GM21390 (cell line): ENCODE results near the gene PARD3.

Experiments used
- ATAC-seq: cut with Tn5 transposase; IDR thresholded peaks from one replicate; pipeline ENCODE4 v1.9.1; 2021; ENCODE audit not compliant: unreplicated experiment

The PARD3 gene

DNA sequence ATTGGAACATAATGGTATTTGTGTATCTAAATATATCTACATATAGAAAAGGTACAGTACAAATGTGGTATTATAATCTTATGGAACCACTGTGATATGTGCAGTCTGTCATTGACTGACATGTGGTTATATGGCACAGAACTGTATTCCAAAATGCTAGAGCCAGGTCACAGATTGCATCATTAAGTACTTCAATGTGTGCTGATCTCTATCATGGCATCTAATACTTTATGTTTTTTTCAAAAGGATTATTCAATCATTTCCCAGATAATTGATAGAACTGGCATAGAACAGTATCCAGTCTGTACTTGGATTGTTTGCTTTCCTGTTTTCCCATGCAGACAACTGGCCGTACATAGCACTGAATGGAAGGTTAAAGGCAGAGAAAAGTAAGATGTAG is 662.7 kb downstream of the PARD3 start:
- ATAC-seq: no peak

DNA sequence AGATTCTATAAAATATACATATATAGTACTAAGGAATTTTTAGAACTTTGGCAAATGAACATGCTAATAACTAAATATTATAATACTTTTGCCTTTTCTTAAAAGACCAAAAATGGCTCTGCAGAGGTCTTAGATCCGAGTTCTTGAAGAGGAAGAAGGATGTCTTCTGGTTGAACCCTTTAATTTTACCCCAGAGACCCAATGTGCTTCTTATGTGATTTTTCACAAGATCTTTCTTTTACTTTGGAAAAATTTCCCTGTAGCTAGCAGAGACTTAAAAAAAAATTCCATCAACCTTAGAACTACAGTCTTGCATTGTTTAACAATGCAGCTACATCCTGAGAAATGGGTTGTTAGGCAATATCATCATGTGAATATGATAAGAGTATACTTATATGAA is 663.2 kb downstream of the PARD3 start:
- no peak for ATAC-seq

DNA sequence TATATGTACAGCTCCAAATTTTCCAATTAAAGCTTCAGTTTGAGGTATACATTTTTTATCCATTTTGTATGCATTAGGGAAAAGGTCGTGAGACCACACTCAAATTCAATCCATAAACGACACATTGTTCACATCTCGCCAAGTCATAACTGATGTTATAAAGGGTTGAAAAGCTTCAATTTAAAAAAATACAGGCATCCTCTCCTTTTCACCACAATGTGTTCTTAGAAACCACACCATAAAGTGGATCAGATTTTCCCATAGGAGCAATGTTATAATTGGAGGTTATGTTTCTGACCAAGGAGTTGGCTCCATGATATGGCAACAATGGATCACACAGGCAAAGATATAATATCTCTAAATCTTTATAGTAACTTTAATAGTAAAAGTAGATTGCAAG is 663.6 kb downstream of the PARD3 start:
- no peak for ATAC-seq

DNA sequence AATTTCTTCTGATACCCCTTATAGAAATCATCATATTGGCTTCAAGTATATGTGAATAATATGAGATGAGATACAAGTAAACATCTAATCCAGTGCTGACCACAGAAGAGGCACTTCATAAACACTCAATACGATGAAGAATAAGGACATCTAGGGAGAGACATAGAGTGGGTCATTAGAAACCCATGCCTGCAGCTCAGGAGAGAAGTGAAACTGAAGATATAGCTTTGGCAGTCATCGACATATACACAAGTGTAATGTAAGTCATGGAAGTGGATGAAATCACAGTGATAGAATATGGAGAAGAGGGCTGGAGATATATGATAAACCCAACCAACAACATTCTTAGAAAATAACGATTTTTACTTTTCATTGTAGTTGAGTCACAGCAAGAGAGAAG is 665.0 kb downstream of the PARD3 start:
- ATAC-seq: no peak

DNA sequence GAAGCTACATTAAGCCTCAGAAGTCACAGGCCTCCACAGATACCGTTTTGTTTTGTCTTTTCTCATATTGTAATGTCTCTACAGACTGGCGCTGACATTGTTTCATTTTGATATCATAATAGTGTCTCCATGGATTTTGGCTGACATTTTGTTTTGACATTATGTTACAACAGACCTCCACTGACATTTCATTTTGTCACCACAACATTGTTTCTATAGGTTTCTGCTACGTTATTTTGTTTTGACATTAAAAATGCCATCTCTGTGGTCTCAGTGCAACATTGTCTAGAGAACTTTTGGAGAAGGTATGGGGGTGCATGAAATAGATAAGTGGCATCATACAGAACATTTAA is 666.8 kb downstream of the PARD3 start:
- ATAC-seq: no peak

DNA sequence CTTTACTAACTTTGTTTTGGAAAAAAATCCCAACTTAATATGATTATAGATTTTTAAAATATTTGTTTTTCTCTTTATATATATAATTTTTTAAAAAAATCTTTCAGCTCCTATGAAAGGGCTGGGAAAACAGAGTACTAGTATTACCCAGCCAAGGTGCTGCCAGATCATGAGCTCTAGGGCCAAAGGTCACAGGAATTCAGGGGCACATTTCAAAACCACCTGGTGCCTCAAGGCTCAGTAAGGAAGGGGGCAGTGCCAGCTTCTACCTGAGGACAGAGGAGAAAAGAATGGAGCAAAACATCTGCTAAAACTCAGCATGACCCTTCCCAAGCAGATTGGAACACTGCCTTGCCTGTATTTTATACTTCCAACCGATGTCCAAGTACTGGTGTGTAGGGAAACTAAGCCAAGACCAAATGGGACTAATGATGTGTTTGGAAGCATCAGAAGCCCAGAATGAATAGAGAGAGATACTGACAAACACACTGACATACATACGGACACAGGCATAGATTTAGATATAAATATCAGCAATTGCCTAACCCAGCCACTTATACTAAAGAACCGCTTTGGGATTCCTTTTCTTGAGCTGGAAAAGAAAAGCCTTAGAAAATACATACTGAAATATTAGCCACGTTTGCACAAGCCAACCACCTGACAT is 667.3 kb downstream of the PARD3 start:
- no peak for ATAC-seq

DNA sequence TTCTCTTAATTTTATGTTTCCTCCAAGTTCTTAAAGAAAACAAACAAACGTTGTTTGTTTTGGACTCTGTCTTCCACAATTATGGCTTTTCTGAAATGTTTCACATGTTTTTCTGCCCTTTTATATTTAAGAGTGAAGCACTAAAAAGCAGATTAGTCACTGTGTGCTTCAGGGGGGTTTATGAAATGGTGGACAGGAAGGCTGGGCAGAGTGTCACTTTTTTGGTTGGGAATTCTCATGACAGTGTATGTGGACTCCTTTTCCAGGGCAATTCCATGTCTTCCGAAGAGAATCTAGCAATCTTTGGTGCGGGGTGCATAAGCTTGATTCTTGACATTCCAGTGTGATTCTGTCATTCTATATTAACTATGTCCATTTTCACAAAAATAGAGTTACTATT is 669.4 kb downstream of the PARD3 start:
- ATAC-seq: no peak

DNA sequence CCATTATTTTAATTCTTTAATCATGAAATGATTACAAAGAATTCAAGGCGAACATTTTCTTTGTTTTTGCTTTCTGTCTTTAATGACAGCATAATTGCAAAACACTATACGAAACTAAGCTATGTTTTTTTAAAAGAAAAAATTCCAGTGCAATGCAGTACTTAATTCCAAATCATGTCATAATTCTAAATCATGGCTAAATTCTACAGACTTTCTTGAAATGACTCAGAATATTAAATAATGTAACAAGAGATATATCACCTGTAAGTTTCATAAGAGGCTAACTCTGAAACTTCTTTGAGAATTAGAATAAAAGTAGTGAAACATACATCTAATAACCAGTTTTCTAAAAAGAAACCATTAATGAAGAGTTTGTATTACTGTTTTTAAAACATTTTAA is 671.6 kb downstream of the PARD3 start:
- no peak for ATAC-seq

DNA sequence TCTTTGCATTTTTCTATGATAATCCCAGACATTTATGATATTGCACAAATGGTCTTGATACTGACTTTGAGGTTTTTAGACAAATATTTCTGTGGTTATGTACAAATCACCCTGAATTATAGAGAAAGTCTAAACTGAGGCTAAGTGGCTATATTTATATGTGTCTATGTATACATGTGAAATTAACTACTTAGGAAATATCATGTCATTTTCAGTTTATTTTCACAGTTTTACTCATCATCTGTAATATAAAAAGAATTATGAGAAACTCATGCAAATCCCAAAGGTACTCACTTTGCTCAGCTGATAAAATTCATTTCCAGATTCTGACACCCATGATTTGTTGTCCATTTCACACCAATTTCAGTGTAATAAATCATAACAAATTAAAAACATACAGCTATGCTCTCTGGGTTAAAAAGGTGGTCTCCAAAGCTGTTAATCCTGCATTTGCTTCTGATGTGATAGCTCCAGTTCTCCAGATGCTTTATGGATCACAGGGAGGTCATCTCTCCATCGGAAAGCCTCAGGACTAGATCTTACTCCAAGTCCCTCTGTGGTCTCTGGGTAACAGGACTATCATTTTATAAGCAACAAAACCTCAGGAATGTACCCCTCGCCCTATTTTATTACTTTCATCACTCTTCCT is 673.9 kb downstream of the PARD3 start:
- ATAC-seq: no peak

DNA sequence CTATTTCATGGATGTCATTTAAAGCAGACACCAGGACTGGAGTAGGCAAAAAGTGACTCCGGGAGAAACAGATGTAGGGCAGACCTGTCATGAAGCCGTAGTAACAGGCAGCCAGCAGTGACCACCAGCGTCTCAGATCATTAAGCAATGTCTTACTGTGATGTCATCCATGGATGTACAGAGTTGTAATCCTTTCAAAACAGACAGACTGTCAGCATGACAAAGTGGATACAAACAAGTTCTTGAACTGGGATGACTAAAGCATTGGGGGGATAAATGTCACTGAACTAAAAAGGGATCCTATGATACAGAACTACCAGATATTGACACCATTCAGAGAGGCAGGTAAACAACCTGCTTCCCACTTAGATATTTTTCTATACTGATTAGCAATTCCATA is 675.5 kb downstream of the PARD3 start:
- ATAC-seq: no peak

DNA sequence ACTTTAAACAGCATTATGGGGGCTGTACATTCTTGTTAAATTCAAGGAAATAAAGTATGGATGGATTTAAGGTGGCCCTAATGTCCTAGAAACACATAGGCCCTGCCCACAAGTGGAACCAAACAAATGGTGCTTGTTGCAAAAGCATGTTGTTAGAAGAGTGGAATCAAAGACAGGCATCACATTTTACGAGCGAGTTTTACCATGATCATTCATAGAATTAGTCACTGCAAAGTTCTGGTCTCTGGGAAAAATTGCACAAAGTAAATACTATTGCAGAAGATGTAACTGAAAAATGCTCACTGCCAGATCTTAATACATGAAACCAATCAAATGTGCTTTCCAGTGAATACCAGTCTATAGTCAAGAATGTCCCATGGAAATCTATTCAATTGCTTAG is 677.1 kb downstream of the PARD3 start:
- no peak for ATAC-seq

DNA sequence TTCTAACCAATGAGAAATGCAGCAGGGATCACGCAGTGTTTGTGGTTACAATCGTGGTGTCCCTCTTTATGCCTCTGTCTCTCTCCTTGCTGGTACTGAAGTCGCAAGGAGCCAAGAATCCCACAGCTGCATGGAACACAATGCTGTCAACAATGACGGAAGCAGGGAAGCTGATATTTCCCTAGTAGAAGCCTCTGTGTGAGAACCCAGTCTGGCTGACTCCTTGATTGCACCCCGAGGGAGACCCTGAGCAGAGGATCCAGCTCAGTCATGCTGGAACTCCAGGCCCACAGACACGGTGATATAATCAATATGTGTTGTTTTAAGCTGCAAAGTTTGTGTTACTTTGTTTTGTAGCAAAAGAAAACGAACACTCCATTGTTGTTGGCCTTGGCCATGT is 677.9 kb downstream of the PARD3 start:
- no peak for ATAC-seq

DNA sequence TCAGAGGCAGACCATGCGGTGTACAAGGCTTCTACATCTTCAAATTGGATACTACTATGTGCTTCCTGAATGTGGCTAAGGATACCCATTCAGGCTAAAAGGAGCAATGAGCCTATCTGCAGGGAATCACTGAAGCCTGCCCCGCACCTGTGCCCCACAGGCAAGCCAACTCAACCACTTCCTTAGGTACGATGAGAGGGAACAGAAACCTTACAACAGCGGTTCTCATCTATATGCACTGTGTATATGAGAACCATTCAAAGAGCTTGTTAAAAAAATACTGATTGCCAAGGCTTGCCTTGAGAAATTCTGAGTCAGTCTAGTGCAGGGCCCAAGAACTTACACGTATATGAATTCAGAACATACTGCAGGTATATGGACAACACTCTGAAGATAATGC is 679.6 kb downstream of the PARD3 start:
- peak; percentile 78 for ATAC-seq

DNA sequence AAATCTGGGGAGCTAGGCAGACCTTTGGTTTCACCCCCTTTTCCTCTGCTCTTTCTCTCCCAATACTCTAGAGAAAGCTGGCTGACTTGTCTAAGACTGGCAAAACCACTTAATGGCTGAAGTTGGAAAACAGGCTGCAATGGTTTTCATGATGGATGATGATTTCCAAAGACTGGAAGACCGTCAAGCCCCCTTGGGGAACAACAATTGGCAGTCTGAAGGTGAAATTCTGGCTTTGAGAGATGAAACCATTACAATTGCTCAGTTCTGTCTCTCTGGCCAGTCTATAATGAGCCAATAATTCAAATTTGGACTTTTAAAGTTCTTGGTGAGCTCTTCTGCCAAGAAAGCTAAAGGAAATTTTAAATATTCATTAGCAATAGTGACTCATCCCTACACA is 680.5 kb downstream of the PARD3 start:
- ATAC-seq: no peak

DNA sequence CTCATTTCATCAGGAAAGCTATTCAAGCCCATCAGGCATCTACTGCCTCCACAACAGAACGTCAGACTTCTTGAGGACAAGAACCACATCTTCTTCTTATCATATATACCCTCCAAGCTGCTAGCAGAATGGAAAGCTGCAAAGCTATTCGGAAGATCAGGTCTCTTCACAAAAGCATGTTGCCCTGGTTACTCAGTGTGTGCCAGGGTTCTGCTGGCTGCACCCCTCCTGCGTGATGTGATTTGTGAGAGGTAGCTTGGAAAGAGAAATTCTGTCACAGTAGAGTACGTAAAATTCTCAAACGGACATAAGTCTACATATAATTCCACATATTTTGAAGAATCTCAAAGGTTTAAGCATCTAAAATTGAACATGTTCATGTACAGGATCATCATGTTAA is 681.7 kb downstream of the PARD3 start:
- no peak for ATAC-seq

DNA sequence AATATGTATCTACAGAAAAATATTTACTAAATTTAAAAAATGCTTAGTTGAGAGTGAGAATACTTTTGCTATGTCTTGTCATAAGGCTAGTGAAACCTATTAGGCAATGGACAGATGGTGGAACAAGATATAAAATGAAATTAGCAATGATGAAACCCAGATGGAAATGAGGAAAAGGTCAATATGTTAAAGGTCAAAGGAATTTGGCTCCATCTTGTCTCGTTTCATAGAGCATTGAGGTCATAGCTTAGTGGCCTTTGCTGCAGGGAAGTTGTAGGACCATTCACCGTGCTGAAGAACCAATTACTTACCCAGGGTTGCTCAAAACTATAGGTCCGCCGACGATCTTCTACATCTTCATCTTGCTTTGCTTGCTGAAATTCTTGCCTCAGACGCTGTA is 683.9 kb downstream of the PARD3 start:
- no peak for ATAC-seq

DNA sequence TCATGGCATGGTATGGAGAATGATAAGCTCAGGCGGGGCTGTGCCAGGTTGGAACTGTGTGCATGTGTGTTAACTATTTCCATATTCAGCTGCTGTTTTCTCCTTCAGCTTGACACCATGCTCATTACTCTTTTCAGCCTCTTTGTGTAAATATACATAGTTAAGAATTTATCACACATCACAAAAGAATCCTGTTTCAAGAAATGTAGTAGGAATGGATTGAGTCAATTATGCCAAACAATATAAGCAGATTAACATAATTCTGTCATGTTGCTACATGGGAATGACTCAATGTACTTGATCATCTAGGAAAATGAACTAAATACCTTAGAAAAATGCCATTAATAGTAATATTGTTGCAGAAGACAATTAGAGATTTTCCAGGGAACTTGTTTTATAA is 687.4 kb downstream of the PARD3 start:
- no peak for ATAC-seq

DNA sequence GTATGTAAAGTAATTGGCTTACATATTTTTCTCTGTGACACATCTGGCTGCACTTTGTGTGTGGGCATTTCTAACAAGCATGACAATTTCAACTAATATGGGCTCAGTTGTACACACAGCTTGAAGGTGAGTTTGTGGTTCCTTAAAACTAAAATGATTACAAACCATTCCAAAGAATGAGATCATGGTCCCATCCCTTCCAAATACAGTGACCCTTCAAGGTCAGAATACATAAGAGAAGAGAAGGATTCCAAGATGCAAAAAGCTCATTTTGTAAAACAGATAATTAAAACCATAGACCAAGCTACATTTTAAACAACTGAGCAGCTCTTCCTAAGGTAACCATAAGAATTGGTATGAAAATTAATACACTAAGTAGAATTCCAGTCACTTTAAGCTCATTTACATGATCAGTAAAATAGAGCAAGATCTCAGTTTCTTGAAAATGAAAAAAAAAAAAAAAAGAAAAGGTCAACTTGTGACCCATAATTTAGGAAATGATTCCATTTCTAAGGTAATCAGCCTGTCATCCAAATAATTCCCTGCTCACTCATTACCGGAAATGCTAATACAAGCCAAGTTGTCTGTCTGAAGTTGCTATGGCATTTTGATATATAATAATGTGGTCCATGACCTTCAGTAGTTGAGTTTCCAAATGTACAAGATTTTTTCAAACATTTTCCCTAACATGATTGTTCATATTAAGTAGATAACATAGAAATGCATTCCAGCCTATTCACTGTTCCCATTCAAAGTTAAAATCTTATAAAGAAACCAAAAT is 688.5 kb downstream of the PARD3 start:
- no peak for ATAC-seq

DNA sequence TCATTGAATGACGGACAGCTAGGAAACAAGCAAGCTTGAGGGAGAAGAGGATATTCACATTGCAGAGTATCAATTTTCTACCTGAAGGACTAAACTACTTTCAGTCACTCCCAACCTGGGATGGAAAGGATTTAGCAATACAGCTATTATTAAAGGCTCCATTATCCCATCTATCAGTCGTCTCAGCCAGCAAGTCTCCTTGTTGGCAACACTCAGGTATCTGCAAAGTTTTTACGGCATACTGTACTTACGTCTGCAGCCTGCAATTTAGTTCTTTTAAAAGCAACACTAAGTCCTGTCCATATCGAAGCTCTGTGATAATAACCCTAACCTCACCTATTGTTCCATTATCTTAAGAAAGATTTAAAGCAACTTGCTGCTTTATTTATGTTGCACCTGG is 689.4 kb downstream of the PARD3 start:
- ATAC-seq: no peak

DNA sequence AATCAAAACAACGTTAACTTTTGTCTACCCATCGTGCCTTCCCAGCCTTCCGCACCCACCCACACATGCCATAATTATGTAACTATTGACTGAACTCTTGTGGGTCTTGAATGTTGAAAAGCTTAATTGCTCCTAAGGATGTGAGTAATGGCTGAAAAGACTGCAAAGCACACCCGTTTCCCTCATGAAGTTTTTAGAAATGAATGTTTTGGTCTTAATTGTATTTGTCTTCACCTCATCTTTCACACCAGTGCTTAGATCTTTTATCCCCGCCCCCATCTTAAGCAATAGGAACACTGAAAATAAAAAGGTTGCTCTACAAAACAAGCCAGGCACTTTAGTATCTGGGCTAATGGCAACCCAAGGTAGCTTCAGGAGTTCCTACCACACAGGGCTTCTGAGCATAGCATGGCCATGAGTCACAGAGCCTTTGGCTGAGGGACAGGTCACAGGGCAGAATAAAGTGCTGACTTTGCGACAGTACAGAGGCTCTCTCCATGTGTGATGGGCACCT is 690.5 kb downstream of the PARD3 start:
- no peak for ATAC-seq

DNA sequence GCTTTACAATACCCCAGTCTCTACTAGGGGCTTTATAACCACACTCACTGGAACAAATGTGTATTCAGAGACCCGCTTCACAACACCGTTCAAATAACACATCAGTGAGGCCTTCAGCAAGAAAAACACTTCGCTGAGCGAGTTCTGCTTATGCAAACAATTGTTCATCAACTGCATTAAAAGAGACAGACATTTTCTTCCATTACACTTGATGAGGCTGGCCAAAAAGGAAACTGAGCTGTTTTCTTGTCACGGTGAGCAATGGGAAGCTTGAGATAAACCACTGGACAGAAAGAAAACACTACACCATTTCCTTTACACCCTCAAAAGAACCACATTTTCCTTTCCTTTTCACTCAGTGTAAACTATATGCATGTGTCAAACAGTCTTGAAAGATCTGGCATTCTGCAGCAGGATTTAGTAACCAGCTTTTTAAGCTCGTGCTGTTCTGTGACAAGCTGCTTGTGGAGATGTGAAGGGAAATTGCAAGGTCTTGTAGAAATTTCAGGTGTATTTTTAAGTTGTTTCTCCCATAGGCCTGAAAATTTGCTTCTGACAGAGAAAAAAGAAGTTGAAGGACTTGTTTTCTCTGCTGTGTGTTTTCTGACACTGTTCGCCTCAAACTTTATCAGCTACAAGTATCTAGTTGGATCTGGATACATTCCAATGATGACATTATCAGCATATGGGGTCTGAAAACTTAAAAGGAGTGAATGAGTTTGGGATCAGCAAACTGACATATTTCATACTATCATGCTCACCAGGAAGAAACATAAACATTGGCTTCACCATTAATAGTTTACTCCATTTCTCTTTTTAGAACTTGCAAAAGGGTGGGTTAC is 693.1 kb downstream of the PARD3 start:
- ATAC-seq: no peak
